ENCODE measurements around the gene ADAT1. TPM values are rescaled to one million over a fixed set of nuclear protein-coding genes. Genes with fewer than 3 reads are reported as not detected.
A peak's percentile ranks its signal among the peaks of the same experiment; 100 is the strongest.

ADAT1 gene
- total and polyA plus RNA-seq, 2 of the 8 experiments (the other 6 are each of a cell fraction or from before 2014, with no cell fraction given) = 30.7 to 44.7 TPM

DNA sequence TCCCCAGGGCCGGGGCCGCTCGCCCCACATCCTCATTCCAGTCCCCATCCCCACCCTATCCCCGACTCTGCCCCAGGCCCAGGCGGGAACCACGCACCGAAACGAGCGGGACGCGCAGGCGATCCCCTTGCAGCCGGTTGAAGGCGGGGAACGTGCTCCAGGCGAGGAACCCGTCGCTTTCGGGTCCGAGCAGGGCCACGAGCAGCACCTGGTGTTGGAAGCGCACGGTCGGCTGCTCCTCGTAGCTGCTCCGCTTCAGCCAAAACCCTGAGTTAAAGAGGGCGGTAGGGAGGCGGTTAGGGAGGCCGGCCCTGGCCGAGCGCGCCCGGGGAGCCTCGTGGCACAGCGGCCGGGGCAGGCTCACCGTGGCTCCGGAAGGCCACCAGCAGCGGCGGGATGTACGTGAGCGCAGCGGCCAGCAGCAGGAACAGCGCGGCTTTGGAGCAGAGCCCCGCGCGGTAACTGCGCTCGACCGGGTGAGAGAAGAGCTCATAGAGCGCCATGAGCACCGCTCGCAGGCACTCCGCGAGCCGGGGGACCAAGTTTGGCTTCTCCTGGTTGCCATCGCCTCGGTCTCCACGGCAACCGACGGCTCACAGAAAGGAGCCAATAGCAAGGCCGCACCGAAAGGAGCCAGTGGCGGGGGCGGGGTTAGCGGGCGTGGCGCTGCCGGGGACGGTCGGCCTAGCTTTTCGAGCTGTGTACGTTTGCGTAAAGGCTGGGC is 67.2 kb downstream of the ADAT1 start, which contains the start of gene TMEM231 (continued):
- TF ChIP-seq CHD7 (IDR thresholded peaks at IDR 0.05; ENCODE audit: insufficient replicate concordance, low read length) (no peak), TAF7 (optimal IDR thresholded peaks at IDR 0.05; ENCODE audit: borderline replicate concordance, low read depth, low read length) (no peak), TEAD4 (IDR thresholded peaks at IDR 0.05; ENCODE audit: low read depth, low read length) (no peak), POLR2AphosphoS5 (IDR thresholded peaks at IDR 0.05; ENCODE audit: low read depth, low read length) (peak; percentile 38), RAD21 (IDR thresholded peaks at IDR 0.05 in 1 of 2, conservative IDR thresholded peaks at IDR 0.05 in 1 of 2; ENCODE audit: low read depth in 2 of 2, low read length in 2 of 2) (no peak), TBP (IDR thresholded peaks at IDR 0.05; ENCODE audit: low read depth, low read length) (peak; percentile 49; the same call in 1 of the 2 replicates), YY1 (IDR thresholded peaks at IDR 0.05; ENCODE audit: low read depth, low read length) (peak; percentile 22; the same call in 1 of the 2 replicates), CHD2 (IDR thresholded peaks at IDR 0.05; ENCODE audit: low read length) (no peak), HDAC2 (IDR thresholded peaks at IDR 0.05; ENCODE audit: borderline replicate concordance in 1 of 2, low read depth in 2 of 2, low read length in 2 of 2) (peak in 1 of 2 experiments; percentile 98; a peak in 2 of 4 replicates), KDM5A (IDR thresholded peaks at IDR 0.05; ENCODE audit: low read length) (no peak)

All from H1 (cell line).